Right renal pelvis (tissue), 4 donors: ENCODE data around the gene UTF1. TPM values are rescaled to one million over a fixed set of nuclear protein-coding genes. Genes with fewer than 3 reads are reported as not detected.
"Not testable (repeated sequence)": the region's sequence is repeated elsewhere in the genome, so short reads cannot be mapped to it uniquely, and the experiment has no call there.

Experiments used
- DNase-seq, 4 donors: peaks; one replicate each; pipeline ENCODE4 v3.0.0-alpha.2; 2013; ENCODE audit warnings: low read depth in 4 of 4, low spot score in 3 of 4, missing footprints in 1 of 4
- polyA plus RNA-seq, 4 donors: library from polyadenylated mRNA; unstranded; fragments of 120-200 nt; gene quantifications; one replicate each; pipeline ENCODE4 v1.2.1, GENCODE V29; 2013; ENCODE audit not compliant: insufficient read length in 4 of 4

UTF1 gene
- polyA plus RNA-seq, 4 donors = 0.26 TPM; not detected in 3

DNA sequence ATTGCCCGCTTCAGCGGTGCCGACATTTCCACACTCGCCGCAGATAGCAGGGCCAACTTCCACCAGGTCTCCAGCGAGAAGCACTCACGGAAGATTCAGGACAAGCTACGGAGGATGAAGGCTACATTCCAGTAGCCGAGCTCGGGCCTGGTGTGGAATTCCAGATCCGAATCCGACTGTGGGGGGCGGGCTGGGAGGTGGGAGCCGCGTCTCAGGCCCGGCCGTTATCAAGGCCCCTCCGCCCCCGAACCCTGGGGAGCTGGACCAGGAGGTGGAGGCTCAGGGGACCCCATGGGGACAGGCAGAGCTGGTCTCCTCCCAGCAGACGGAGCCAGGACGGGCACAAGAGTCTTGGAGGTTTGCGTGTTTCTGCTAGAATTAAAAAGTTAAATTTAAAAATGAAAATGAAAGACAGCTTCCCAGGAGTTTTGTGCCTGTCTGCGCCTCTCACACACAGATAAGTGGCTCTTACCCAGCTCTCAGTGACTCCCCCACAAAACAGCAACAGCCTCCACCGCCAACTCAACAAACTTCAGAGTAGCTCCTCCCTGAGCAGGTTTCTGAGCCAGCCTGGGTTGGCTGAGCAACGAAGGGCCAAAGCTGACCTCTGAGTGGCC, 5.2 kb upstream of the UTF1 start:
- peak in 2 of 4 donors; percentile 63 for DNase-seq

DNA sequence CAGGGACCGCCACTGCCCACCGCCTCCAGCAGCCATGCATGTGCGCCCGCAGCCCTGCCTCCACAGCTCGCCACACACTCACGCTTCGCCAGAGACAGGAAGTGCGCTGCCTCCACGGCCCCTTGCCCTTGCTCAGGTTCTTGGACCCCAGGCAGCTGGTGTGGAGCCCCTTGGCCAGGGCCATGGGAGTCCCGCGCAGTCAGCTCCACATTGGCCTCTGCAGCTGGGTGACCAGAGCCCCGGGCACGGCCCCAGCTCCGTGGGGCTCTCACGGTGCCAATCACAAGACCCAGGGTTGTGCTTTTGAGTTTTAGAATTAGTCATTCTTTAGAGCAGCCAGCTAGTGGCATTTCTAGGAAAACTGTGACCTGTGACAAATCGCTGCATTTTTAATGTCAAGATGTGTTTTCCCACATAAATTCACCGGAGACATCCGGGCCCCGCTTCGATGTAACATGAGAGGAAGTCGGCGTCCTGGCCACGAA, 4.3 kb upstream of the UTF1 start:
- DNase-seq = no peak

DNA sequence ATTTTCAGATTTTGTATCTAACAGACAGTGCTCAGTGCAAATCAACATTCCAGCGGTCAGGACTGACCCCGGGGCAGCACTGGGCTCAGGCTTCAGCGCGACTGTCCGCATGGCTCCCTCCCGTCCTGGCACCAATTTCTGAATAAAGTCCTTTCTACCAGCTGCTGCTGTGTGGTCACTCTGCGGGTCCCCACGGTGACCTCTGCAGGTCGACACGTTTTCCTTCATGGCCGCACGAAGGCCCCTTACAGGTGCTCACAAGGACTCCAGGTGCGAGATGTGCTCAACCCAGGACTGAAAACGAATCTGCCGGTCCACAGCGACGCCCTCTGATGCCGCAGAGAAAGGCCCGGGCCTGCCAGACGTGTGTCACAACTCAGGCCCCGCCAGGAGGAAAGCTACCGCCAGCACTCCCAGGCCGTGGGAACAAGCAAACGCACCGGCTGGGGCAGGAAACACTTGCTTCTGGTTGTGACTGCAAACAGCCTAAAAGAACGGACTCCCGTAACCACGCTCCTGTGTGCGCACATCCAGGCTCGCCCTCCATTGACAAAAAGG, 3.7 kb upstream of the UTF1 start:
- no peak for DNase-seq

DNA sequence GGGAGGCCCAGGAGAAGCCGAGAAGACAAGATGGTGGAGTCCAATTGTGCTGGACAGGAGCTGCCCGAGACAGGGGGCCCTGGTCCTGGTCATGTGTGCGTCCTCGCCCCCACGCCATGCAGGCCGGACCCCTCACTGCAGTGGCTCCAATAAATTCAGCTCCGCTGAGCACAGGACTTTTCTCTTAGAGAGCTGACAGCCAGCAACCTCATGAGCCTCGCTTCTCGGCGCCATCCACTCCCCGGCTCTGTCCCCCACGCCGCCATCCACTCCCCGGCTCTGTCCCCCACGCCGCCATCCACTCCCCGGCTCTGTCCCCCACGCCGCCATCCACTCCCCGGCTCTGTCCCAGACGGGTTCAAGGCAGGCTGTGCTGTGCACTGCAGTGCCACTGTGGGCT, 2.8 kb upstream of the UTF1 start:
- DNase-seq = no peak

DNA sequence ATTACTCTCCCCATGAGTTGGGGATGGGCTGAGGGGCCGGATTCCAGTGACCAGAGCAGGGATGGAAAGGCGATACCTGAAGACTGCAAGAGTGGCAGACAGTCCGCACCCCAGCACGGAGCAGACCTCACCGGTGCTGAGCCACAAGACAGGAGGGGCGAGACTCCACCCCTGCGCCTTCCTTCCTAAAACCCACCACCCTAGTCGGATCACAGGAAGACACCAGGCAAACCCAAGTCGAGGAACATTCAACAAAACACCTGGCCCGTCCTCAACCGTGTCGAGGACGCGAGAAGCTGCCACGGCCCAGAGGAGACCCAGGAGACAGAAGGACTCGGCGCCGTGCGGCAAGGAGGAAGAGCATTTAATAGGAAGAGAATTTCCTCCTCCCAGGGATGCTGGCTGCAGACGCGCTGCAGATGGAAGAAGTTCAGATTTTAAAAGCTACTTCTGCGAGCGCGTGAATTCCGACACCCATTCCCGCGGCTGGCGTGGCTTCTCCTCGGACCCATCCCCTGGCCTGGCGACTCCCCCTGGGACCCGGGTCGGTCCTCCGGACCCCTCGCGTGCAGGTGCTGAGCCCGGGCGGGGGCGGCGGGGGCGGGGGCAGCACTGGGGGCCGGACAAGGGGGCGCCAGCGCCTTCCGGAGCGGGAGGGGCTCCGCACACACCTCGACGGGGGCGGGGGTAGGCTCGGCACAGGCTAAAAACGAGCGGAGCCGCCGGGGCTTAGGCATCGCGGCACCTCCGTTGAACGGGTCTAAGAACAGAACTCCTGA, 563 bp upstream of the UTF1 start:
- no peak for DNase-seq

DNA sequence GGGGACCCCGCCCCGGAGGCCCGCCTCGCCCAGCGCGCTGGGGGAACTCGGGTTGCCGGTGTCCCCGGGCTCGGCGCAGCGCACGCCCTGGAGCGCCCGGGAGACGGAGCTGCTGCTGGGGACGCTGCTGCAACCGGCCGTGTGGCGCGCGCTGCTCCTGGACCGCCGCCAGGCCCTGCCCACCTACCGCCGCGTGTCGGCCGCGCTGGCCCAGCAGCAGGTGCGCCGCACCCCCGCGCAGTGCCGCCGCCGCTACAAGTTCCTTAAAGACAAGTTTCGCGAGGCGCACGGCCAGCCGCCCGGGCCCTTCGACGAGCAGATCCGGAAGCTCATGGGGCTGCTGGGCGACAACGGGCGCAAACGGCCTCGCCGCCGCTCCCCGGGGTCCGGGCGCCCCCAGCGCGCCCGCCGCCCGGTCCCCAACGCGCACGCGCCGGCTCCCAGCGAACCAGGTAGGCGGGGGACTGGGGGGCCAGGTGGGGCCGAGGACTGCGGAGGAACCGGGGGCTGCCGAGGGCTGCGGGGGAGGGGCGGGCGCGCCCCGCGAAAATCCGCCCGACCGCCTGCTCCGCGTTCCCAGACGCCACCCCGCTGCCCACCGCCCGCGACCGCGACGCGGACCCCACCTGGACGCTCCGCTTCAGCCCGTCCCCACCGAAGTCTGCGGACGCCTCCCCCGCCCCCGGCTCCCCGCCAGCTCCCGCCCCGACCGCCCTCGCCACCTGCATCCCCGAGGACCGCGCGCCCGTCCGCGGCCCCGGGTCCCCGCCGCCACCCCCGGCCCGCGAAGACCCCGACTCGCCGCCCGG, 574 bp downstream of the UTF1 start:
- no peak for DNase-seq

DNA sequence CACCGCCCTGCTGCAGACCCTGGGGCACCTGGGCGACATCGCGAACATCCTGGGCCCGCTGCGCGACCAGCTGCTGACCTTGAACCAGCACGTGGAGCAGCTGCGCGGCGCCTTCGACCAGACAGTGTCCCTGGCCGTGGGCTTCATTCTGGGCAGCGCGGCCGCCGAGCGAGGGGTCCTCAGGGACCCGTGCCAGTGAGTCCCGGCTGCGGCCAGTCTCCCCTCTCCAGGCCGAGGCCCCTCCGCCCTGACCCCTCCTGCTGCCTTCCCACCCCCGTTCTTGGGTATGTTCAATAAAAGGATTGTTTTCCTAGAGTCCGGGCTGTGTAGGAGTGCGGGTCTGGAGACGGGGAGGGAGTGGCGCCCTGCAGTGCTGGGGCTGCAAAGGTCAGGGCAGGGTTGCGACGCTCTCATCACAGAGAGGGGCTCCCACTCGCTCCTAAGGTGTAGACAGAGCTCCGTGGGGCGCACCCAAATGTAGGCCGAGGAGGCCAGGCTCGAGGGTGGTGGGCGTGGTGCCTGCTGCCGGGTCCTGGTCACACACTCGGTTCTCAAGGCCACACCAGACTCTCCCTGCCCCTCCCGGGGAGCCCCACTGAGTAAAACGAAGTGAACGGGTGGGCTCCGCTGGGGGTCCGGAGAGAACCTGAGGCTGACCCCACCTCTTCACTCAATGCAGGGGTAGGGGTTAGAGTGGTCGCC, 1.4 kb downstream of the UTF1 start:
- DNase-seq = no peak

DNA sequence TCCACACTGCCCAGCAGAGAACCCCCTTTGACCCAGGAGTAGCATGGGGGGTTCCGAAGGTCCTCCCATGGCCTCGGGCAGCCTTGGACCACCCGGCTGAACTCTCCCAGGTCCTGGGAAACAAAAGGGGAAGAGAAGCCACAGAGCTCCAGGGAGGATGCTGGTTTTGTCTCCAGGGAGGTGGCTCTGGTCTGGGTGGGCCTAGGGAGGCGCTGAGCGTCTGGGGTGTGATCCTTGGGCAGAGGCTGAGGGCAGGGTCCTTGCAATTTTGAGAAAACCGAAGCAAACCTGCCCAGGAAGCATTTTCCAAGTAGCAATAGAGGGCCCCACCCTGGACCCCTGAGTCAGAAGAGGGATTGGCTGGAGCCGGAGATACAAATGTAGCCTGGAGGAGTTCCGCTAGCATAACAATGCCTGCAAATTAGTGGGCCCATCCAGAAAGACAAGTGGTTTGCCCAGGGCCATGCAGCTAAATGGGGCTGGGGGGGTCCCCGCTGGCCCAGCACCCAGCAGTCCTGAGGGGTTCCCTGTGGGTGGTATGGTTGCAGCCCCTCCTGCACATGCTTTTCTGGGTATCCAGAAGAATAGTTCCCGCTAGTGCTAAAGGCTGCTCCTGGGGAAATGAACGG, 2.0 kb downstream of the UTF1 start:
- DNase-seq = no peak

DNA sequence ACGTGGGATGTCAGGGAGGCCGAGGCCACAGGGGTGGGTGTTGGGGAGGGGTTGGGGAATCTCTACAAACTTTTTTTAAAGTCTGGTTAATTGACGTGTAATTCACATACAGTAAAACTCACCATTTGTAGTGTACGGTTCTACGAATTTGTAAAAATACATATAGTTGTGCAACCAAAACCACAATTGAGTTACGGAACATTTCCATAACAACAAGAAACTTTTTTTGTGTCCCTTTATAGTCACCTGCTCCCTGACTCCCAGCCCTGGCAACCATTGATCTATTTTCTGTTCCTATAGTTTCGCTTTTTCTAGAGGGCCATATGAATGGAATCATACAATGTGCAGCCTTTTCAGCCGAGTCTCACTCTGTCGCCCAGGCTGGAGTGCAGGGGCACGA, 4.8 kb downstream of the UTF1 start:
- not testable (repeated sequence) for DNase-seq

DNA sequence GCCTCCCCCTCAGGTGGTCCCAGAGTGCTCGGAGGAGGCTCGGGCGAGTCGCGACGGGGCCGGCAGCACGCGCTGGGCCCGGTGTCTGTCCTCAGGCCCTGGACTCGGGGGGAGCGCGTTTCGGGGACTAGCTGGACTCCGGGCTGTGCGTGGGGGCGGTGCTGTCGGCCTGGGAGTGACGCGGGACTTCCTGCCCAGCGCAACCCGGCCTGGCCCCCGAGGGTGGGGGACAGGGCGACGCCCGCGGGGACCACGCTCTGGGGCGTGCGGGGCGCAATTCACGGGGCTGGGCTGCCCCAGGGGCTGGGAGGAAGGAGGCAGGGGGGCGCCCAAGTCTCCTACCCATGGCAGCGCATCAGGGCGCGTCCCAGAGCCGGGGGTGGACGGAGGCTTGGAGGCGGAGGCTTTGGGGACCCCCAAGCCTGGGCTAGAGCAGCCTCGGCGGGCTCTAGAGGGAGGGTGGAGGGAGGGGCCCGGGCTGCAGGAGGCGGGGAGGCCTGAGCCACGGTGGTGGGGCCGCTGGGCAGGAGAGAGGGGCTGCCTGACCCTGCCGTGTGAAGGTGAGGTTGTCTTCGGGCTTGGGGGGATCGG, 5.3 kb downstream of the UTF1 start:
- DNase-seq = no peak

DNA sequence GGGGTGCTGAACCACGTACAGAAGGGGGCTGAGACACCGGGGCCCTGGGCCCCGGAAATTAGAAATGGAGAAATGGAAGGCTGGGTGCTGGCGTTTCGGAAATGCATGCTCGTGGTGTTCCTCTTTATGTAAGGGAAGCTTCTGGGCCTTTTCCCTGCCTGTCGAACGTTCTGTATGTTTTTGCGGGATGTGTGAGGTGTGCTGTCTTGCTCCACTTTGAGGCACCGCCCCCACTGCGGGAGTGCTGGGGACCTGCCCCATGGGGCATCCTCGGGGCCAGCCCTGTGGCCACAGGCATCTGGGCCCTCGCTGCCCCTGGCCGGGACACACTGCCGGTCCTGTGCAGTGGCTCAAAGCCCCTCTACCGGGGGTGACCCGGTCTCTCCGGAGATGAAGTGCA, 5.9 kb downstream of the UTF1 start:
- no peak for DNase-seq

DNA sequence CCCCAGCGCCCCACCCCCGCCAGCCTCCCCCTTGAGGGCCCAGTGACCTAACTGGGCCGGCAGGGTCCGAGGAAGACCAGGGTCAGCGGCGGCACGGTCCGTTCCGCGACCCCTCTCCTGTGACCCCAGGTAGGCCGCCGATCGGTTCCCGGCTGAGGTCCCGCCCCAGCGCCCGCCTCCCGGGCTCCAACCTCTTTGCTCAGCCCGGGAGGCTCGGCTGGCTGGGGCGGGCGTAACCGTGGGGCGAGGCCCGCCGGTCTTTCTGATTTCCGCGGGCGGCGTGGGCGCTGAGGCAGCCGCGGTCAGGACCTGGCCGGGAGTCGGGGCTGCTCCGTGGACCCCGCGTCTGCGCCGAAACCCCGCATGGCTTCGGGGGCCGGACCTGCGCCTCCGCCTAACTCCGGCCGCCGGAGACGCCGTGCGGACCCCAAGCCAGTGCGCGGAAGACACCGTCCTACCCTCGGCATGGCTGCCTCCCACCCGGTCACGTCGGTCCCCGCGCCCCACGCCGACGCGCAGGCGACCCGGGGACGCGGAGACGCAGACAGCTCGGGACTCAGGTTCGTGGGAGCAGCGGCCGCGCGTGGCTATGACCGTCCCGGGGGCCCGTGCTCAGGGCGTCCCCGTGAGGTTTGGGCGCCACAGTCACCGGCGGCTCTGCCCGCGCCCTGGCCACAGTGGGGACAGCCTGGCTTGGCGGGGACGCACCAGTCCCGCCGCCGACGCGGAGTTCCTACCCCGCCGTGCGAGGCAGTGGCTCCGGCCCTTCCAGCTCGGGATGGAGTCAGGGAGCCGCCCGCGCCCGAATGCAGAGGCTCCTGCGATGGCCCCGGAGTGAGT, 6.6 kb downstream of the UTF1 start:
- no peak for DNase-seq

DNA sequence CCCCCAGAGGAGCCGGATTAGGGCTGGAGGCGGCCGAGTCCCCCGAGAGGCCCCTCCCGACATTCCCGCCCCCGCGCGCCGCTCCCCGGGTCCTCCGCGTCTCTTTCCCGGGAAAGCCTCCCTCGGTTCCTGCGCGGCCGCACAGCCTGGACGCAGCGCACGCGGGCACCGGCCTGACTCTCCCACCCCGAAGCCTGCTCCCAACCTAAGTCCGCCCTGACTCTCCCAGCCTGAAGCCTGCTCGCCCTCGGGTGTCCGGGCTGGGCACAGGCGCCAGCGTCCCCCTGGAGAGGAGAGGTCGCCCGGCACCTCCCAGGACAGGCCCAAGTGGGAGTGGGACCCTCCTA, 7.2 kb downstream of the UTF1 start:
- no peak for DNase-seq

DNA sequence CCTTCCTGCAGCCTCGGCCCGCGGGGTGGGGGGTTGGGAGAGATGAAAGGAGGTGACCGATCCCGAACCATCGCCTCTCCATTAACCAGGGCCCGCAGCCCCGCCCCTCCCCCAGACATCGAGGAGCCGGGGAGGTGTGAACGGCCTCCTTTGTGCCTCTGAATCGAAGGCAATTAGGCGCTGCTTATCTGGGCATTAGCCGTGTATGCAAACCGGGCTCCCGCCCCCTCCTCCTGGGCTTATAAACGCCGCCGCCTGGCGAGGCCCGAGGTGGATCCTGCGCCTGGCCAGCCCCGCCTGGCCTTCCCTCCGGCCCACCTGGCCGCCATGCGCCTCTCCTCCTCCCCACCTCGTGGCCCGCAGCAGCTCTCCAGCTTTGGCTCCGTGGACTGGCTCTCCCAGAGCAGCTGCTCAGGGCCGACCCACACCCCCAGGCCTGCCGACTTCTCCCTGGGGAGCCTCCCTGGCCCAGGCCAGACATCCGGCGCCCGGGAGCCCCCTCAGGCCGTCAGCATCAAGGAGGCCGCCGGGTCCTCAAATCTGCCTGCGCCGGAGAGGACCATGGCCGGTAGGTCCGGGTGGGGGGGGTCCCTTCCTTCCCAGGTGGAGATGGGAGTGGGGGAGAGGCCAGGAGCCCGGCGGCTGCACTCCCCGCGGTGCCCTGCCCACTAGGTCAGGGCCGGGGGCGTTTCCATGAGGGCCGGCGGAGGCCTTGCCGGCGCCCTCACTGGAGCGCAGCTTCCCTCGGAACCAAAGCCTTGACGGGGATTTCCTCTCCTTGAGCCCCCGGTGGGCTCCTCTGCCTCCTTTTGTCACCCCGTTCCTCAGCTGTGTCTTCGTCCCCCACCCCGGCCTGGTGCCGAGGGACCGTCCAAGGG, 7.8 kb downstream of the UTF1 start, which contains the start of gene VENTX:
VENTX (plus strand) TSS at position 268 of the 878 bp plus-strand sequence; CDS start at position 328, 60 bp downstream.
- no peak for DNase-seq

DNA sequence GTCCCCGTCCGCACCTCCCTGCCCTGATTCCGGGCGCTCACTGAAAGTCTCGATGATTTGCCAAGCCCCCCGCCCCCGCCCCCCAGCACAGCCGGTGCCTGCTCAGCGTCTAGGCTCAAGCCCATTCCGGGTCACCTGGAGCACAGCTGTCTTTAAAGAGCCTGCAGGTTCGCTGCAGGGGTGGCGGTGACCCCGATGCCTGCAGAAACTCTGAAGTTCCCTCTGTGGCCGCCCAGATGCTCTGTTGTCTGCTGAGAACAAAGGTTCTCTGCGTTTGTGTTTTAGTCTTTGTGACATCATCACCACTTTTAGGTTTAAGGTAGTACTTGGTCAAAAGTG, 8.4 kb downstream of the UTF1 start:
- no peak for DNase-seq

DNA sequence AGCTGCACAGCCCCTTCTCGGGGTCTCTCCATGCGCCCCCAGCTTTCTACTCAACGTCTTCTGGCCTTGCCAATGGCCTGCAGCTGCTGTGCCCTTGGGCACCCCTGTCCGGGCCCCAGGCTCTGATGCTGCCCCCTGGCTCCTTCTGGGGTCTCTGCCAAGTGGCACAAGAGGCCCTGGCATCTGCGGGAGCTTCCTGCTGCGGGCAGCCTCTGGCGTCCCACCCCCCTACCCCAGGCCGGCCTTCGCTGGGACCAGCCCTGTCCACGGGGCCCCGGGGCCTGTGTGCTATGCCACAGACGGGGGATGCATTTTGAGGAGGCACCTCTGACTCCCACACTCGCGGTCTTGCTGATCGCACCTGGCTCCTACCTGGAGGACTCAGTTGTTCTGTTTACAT, 10.0 kb downstream of the UTF1 start:
- DNase-seq = no peak

DNA sequence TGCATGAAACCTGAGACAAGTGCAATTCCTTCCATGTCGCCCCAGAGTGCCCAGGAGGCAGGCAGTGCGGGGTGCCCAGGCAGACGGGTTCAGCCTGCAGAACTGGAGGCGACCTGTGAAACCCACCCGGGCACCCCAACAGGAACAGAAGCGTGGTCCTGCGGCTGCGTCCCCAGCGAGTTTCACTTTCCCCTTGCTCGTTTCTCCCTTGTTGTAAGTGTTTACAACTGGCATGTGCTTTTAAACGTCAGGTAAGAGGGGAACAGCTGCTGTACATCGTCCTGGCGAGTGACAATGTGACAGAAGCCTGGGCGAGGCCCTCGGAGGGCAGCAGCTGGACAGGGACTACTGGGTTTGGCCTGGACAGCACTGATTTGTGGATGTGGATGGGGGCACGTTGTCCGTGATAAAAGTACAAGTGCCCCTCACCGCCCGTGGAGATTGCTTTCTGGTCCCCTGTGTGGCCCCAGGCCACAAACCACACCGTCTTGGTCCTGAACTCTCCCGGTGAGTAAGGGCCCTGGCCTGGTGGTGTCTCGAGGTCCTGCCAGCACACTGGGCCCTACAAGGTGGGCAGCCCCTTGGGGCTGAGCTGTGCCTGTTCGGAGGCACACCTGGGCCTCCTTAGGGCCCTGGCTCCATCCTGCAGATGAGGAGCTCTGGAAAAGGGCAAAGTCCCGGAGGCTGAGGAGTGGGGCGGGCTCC, 11.6 kb downstream of the UTF1 start:
- no peak for DNase-seq
